ENCODE data around the gene AFF3.

Gene AFF3

GRCh38 chr2:99926986-99927385 is 215.4 kb downstream of the AFF3 start:
- no peak for TF ChIP-seq TAF1 (IDR thresholded peaks at IDR 0.05; ENCODE audit: borderline replicate concordance, insufficient read depth, low read length)
- no peak for TF ChIP-seq REST (IDR thresholded peaks at IDR 0.05; ENCODE audit: insufficient read depth in 1 of 2, low read depth in 2 of 2, low read length in 2 of 2)
- TF ChIP-seq FOXP2 (optimal IDR thresholded peaks at IDR 0.05; ENCODE audit: borderline replicate concordance, extremely low read depth, extremely low read length, insufficient read depth), result no peak
- TF ChIP-seq POLR2AphosphoS5 (IDR thresholded peaks at IDR 0.05; ENCODE audit: low read depth, low read length), result no peak
- TF ChIP-seq SIN3A (IDR thresholded peaks at IDR 0.05; ENCODE audit: borderline replicate concordance, insufficient read depth, low read length), result no peak

GRCh38 chr2:99925960-99926359 is 216.4 kb downstream of the AFF3 start:
- TF ChIP-seq FOXP2 (optimal IDR thresholded peaks at IDR 0.05; ENCODE audit: borderline replicate concordance, extremely low read depth, extremely low read length, insufficient read depth) (no peak), POLR2AphosphoS5 (IDR thresholded peaks at IDR 0.05; ENCODE audit: low read depth, low read length) (no peak), SIN3A (IDR thresholded peaks at IDR 0.05; ENCODE audit: borderline replicate concordance, insufficient read depth, low read length) (no peak), REST (IDR thresholded peaks at IDR 0.05; ENCODE audit: insufficient read depth in 1 of 2, low read depth in 2 of 2, low read length in 2 of 2) (no peak), TAF1 (IDR thresholded peaks at IDR 0.05; ENCODE audit: borderline replicate concordance, insufficient read depth, low read length) (no peak)

- TF ChIP-seq REST (IDR thresholded peaks at IDR 0.05; ENCODE audit: insufficient read depth in 1 of 2, low read depth in 2 of 2, low read length in 2 of 2), result no peak
- TF ChIP-seq FOXP2 (optimal IDR thresholded peaks at IDR 0.05; ENCODE audit: borderline replicate concordance, extremely low read depth, extremely low read length, insufficient read depth), result no peak
- TF ChIP-seq SIN3A (IDR thresholded peaks at IDR 0.05; ENCODE audit: borderline replicate concordance, insufficient read depth, low read length), result no peak
- TF ChIP-seq POLR2AphosphoS5 (IDR thresholded peaks at IDR 0.05; ENCODE audit: low read depth, low read length), result no peak
- no peak for TF ChIP-seq TAF1 (IDR thresholded peaks at IDR 0.05; ENCODE audit: borderline replicate concordance, insufficient read depth, low read length)
Observed at GRCh38 chr2:99922664-99923063, 219.7 kb downstream of the AFF3 start.

GRCh38 chr2:99921903-99922302 is 220.5 kb downstream of the AFF3 start:
- TF ChIP-seq TAF1 (IDR thresholded peaks at IDR 0.05; ENCODE audit: borderline replicate concordance, insufficient read depth, low read length), result no peak
- TF ChIP-seq FOXP2 (optimal IDR thresholded peaks at IDR 0.05; ENCODE audit: borderline replicate concordance, extremely low read depth, extremely low read length, insufficient read depth), result no peak
- no peak for TF ChIP-seq REST (IDR thresholded peaks at IDR 0.05; ENCODE audit: insufficient read depth in 1 of 2, low read depth in 2 of 2, low read length in 2 of 2)
- no peak for TF ChIP-seq SIN3A (IDR thresholded peaks at IDR 0.05; ENCODE audit: borderline replicate concordance, insufficient read depth, low read length)
- no peak for TF ChIP-seq POLR2AphosphoS5 (IDR thresholded peaks at IDR 0.05; ENCODE audit: low read depth, low read length)

- TF ChIP-seq SIN3A (IDR thresholded peaks at IDR 0.05; ENCODE audit: borderline replicate concordance, insufficient read depth, low read length) (no peak), REST (IDR thresholded peaks at IDR 0.05; ENCODE audit: insufficient read depth in 1 of 2, low read depth in 2 of 2, low read length in 2 of 2) (no peak), TAF1 (IDR thresholded peaks at IDR 0.05; ENCODE audit: borderline replicate concordance, insufficient read depth, low read length) (no peak), FOXP2 (optimal IDR thresholded peaks at IDR 0.05; ENCODE audit: borderline replicate concordance, extremely low read depth, extremely low read length, insufficient read depth) (no peak), POLR2AphosphoS5 (IDR thresholded peaks at IDR 0.05; ENCODE audit: low read depth, low read length) (no peak)
Observed at GRCh38 chr2:99918389-99918788, 224.0 kb downstream of the AFF3 start.

Measured in PFSK-1 (cell line).